Omental fat pad (tissue), 4 donors: ENCODE data around the gene SCNM1. TPM values are rescaled to one million over a fixed set of nuclear protein-coding genes. Genes with fewer than 3 reads are reported as not detected.
"Not testable (repeated sequence)": the region's sequence is repeated elsewhere in the genome, so short reads cannot be mapped to it uniquely, and the experiment has no call there.

ENCODE experiments used
- ATAC-seq: fragments of 150-250 bp; one replicate; pipeline ENCODE4 v1.9.1; 2016; ENCODE audit warnings: mild to moderate bottlenecking, moderate library complexity; ENCODE audit not compliant: low FRiP score
- DNase-seq: peaks from one replicate; pipeline ENCODE4 v3.0.0-alpha.2; 2019; ENCODE audit warnings: low spot score
- total RNA-seq, 4 donors: library from RNA; depleted of rRNA; stranded (reverse); fragments of >200 nt; gene quantifications; one replicate each; pipeline ENCODE4 v1.1.0, GENCODE V29; 2016
- TF ChIP-seq, protein P1 (sequence below), 3 donors: fragments of 450-650 bp; IDR thresholded peaks; one replicate each; pipeline ENCODE4 v1.5.1; 2016 to 2017; ENCODE audit warnings: antibody characterized with exemption in 3 of 3, mild to moderate bottlenecking in 3 of 3, moderate library complexity in 2 of 3

The SCNM1 gene
- total RNA-seq, 4 donors from 2014 or later = 12.0 to 24.7 (median 20.7) TPM

DNA sequence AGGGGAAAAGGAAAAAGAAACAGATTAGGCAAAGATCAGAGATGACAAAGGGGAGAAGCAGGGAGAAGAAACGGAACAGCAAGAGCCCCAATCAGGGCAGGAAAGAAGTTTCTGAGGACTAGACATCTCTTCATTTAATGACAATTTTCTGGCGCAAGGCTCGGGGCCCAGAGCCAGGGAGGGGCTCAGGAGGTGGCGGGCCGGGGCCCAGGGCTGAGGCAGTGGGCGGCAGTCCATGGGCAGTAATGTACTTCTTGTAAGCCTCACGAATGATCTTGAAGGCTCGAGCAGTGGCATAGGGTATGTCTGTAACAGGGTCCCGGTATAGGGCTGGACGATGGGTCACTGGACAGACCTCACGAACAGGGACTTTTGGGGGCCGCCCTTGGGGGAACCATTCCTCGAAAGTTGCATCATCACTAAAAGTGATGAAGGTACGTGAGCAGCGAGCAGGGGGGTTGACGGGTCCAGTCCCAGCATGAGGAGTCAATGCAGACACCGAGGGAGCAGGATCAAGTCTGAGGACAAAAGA, 10.6 kb downstream of the SCNM1 start:
- ATAC-seq = no peak
- no peak for DNase-seq
- TF ChIP-seq, protein P1, sequence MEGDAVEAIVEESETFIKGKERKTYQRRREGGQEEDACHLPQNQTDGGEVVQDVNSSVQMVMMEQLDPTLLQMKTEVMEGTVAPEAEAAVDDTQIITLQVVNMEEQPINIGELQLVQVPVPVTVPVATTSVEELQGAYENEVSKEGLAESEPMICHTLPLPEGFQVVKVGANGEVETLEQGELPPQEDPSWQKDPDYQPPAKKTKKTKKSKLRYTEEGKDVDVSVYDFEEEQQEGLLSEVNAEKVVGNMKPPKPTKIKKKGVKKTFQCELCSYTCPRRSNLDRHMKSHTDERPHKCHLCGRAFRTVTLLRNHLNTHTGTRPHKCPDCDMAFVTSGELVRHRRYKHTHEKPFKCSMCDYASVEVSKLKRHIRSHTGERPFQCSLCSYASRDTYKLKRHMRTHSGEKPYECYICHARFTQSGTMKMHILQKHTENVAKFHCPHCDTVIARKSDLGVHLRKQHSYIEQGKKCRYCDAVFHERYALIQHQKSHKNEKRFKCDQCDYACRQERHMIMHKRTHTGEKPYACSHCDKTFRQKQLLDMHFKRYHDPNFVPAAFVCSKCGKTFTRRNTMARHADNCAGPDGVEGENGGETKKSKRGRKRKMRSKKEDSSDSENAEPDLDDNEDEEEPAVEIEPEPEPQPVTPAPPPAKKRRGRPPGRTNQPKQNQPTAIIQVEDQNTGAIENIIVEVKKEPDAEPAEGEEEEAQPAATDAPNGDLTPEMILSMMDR (IDR thresholded peaks at IDR 0.05) = no peak

DNA sequence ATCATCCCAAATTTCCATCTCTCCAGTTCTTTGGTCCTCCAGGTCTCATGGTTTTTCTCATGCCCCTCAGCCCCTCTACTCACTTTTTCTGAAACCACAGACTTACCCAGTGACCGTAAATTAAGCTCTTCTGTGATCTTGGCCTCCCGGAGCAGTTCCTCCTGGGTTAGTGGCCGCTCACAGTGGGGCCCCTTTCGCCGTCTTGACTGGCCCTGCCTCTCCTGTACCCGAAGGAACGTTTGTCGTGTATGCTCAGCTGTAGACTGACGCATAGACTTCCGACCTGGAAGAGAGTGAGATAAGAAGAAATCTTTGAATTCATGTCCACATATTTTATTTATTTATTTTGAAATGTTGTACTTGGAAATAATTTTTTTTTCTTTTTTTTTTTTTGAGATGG, 18.3 kb downstream of the SCNM1 start:
- TF ChIP-seq, protein P1 (IDR thresholded peaks at IDR 0.05) = no peak
- DNase-seq (no peak), ATAC-seq (no peak)

DNA sequence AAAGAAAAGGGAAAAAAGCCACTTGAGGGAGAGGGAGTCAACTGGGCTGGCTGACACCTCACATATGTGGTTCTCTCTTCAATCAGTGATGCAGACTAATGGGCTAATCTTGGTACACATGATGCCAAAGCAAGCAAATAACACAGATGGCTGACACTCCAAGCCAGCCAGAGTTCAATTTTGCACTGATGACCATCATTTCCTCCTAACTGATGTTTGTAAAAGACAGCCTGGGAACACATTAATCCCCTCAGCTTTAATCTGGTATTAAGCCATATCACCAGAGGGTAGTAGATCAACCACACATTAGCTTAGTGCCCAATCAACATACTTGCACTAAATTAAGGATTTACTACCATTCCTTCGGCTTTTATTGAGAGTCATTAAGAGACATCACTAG, 21.3 kb downstream of the SCNM1 start:
- ATAC-seq (no peak), DNase-seq (no peak)
- TF ChIP-seq, protein P1 (IDR thresholded peaks at IDR 0.05) = no peak

DNA sequence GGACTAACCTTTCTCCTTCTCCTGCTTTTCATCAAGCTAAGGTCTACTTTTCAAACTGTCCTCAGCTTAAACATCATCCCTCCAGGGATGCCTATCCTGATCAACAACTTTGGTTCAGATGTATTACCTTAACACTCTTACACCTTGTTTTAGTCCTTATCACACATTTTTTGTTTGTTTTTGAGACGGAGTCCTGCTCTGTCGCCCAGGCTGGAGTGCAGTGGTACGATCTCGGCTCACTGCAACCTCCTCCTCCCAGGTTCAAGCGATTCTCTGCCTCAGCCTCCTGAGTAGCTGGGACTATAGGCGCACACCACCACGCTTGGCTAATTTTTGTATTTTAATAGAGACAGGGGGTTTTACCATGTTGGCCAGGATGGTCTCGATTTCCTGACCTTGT, 22.7 kb downstream of the SCNM1 start:
- DNase-seq, ATAC-seq: not testable (repeated sequence)

DNA sequence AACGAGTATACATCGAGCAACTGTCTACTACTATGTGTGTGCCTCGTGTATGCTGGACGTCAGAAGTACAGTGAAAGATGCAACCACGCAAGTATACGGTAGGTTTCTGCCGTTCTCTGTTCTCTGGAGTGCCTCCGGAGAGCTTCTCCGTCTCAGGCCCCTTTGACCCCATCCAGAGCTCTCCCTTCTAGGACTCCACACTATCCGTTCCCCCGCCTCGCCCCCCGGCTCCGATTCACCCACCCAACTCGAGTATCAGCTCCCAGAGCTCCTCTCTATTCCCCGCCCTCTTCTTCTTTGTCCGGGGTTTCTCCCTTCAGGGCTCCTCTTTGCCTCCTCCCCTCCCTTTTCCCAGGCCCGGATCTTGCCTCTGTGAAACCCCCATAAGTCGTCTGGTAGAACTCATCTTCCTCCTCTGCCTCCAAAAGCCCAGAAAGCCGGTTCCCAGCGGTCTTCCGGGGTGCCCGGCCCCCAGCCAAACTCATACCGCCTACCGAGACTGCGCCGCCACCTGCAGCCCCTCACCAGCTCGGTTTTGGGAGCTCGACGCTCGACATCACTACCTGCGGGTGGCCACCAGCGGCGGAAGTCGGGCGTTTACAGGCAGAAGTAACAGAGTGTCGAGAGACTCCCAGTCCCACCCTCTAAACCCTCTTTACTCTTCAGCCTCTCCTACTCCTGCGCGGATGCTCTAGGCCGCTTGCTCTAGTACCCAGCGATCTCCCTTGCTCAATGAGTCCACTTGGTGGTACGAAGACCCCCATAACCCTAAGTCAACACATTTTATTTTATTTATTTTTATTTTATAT, 23.9 kb downstream of the SCNM1 start, which contains the start of gene VPS72:
TSS of gene VPS72 (minus strand) at position 561 of the 809 bp plus-strand sequence. CDS start at position 485, 76 bp downstream.
- peak; percentile 93 for ATAC-seq
- DNase-seq = peak; percentile 65
- TF ChIP-seq, protein P1 (IDR thresholded peaks at IDR 0.05) = no peak

DNA sequence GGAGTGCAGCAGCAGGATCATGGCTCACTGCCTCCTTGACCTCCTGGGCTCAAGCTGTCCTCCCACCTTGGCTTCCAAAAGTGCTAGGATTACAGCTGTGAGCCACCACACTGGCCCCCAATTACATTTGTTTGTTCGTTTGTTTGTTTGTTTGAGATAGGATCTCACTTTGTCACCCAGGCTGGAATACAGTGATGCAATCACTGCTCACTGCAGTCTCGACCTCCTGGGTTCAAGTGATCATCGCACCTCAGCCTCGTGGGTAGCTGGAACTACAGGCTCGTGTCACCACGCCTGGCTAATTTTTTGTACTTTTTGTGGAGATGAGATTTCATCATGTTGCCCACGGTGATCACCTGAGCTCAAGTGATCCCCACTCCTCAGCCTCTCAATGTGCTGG, 26.1 kb downstream of the SCNM1 start:
- no peak for DNase-seq
- TF ChIP-seq, protein P1 (IDR thresholded peaks at IDR 0.05) = no peak
- no peak for ATAC-seq

DNA sequence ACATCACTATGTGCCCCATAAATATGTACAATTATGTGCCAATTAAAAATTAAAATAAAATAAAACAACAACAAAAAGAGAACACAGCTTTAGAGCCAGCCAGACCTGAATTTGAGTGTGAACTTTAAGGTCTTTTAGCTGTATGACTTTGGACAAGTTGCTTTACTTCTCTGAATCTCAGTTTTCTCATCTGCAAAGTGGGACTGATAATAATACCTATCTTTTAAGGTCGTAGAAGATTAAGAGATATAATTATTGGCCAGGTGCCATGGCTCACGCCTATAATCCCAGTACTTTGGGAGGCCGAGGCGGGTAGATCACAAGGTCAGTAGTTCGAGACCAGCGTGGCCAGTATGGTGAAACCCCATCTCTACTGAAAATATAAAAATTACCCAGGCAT, 27.4 kb downstream of the SCNM1 start:
- ATAC-seq (no peak), DNase-seq (no peak)
- TF ChIP-seq, protein P1 (IDR thresholded peaks at IDR 0.05) = no peak
